Measurements from ENCODE around the gene TDRD7. TPM values are rescaled to one million over a fixed set of nuclear protein-coding genes. Genes with fewer than 3 reads are reported as not detected.

The TDRD7 gene
- total RNA-seq, 1 experiment from 2014 or later = 22.0 TPM

GRCh38 chr9:97462159-97462558, 50.3 kb downstream of the TDRD7 start:
- POLR2A ChIA-PET = no interaction called here
- no peak for DNase-seq
- no peaks in the 10 kb centered on the region for H3K27me3 ChIP-seq (replicated peaks; ENCODE audit: control insufficient read depth, insufficient read depth, low read length)
- BruUV-seq (replicated peaks) = no TSS peak
- peaks cover 2% of the 10 kb centered on the region for H3K36me3 ChIP-seq (ENCODE audit: control insufficient read depth, insufficient read depth, low read length)
- CTCF ChIA-PET = no interaction called here
- Mint-ChIP-seq H3K4me1 (ENCODE audit: low read depth, unreplicated experiment) (no peaks in the 10 kb centered on the region), H3K9me3 (ENCODE audit: unreplicated experiment) (no peaks in the 10 kb centered on the region), H3K36me3 (ENCODE audit: insufficient read depth, unreplicated experiment) (peaks cover 5% of the 10 kb centered on the region), H3K27ac (ENCODE audit: unreplicated experiment) (no peak overlapping the region), H3K4me3 (ENCODE audit: unreplicated experiment) (no peak overlapping the region), H3K27me3 (ENCODE audit: insufficient read depth, unreplicated experiment) (no peaks in the 10 kb centered on the region)
- no peaks in the 10 kb centered on the region for H3K9me3 ChIP-seq
- H3K4me3 ChIP-seq (ENCODE audit: low read depth, low read length) = no peak overlapping the region
- TF ChIP-seq, protein P1, sequence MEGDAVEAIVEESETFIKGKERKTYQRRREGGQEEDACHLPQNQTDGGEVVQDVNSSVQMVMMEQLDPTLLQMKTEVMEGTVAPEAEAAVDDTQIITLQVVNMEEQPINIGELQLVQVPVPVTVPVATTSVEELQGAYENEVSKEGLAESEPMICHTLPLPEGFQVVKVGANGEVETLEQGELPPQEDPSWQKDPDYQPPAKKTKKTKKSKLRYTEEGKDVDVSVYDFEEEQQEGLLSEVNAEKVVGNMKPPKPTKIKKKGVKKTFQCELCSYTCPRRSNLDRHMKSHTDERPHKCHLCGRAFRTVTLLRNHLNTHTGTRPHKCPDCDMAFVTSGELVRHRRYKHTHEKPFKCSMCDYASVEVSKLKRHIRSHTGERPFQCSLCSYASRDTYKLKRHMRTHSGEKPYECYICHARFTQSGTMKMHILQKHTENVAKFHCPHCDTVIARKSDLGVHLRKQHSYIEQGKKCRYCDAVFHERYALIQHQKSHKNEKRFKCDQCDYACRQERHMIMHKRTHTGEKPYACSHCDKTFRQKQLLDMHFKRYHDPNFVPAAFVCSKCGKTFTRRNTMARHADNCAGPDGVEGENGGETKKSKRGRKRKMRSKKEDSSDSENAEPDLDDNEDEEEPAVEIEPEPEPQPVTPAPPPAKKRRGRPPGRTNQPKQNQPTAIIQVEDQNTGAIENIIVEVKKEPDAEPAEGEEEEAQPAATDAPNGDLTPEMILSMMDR (IDR thresholded peaks at IDR 0.05; ENCODE audit: insufficient read depth in 1 of 2, low read depth in 1 of 2, low read length in 1 of 2, severe bottlenecking in 1 of 2, unreplicated experiment in 1 of 2) = no peak
- intact Hi-C loops (cut with micrococcal nuclease; ENCODE audit: unreplicated experiment) = no loop called here
- H3K4me1 ChIP-seq = no peaks in the 10 kb centered on the region

- peaks cover 5% of the 10 kb centered on the region for H3K36me3 Mint-ChIP-seq (ENCODE audit: insufficient read depth, unreplicated experiment)
- Histone ChIP-seq H3K36me3 (ENCODE audit: control insufficient read depth, insufficient read depth, low read length) (peaks cover 2% of the 10 kb centered on the region), H3K27me3 (replicated peaks; ENCODE audit: control insufficient read depth, insufficient read depth, low read length) (no peaks in the 10 kb centered on the region), H3K9me3 (no peaks in the 10 kb centered on the region), H3K4me3 (ENCODE audit: low read depth, low read length) (no peak overlapping the region), H3K4me1 (no peaks in the 10 kb centered on the region)
- no peak overlapping the region for H3K27ac Mint-ChIP-seq (ENCODE audit: unreplicated experiment)
- ChIA-PET POLR2A (no interaction called here), CTCF (no interaction called here)
- no peak for DNase-seq
- no peak overlapping the region for H3K4me3 Mint-ChIP-seq (ENCODE audit: unreplicated experiment)
- TF ChIP-seq, protein P1 (IDR thresholded peaks at IDR 0.05; ENCODE audit: insufficient read depth in 1 of 2, low read depth in 1 of 2, low read length in 1 of 2, severe bottlenecking in 1 of 2, unreplicated experiment in 1 of 2) = no peak
- no TSS peak for BruUV-seq (replicated peaks)
- intact Hi-C loops (cut with micrococcal nuclease; ENCODE audit: unreplicated experiment) = no loop called here
- H3K9me3 Mint-ChIP-seq (ENCODE audit: unreplicated experiment) = no peaks in the 10 kb centered on the region
- H3K27me3 Mint-ChIP-seq (ENCODE audit: insufficient read depth, unreplicated experiment) = no peaks in the 10 kb centered on the region
- no peaks in the 10 kb centered on the region for H3K4me1 Mint-ChIP-seq (ENCODE audit: low read depth, unreplicated experiment)
Measured at GRCh38 chr9:97462914-97463313, 51.0 kb downstream of the TDRD7 start.

DNA sequence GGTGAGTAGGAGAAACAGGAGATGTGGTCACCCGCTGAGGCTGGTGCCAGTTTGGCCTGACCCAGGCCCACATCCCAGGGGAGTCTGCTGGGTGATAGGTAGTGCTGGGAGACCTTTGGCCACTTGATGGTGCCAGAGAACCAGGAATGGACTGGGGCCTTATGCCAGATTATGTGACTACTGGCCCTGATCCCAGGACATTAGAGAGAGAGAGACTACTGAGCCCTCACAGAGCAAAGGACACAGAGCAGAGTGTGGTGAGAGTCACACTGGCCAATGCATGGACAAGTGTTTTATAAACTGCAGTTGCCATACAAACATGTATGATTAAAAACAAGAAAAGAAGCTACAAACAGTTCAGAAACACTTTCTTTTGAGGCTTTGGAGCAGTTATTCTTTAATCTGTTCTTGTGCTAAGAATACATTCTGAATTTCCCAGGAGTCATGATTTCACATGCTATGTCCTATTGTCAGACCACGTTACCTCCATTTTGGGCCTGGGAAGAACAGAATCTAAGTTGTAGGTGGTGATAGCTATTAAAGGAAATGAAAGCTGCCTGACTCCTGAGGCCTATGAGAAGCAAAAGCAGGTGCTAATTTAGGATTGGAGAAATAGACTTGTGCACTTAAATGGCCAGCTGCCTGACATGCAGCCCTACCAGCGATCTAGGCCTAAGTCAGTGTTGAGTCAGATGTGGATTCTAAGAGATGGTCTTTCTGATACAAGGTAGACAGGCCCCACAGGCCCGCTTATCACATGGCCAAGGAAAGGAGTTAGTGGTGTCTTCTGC, 57.0 kb downstream of the TDRD7 start:
- H3K27ac Mint-ChIP-seq (ENCODE audit: unreplicated experiment) = no peak overlapping the region
- TF ChIP-seq, protein P1 (IDR thresholded peaks at IDR 0.05; ENCODE audit: insufficient read depth in 1 of 2, low read depth in 1 of 2, low read length in 1 of 2, severe bottlenecking in 1 of 2, unreplicated experiment in 1 of 2) = peak; percentile 67 to 81
- POLR2A ChIA-PET = no interaction called here

More for the DNA sequence above, 57.0 kb downstream of the TDRD7 start:
- Histone ChIP-seq H3K36me3 (ENCODE audit: control insufficient read depth, insufficient read depth, low read length) (peaks cover 3% of the 10 kb centered on the region), H3K4me3 (ENCODE audit: low read depth, low read length) (no peak overlapping the region), H3K27me3 (replicated peaks; ENCODE audit: control insufficient read depth, insufficient read depth, low read length) (no peaks in the 10 kb centered on the region), H3K9me3 (no peaks in the 10 kb centered on the region), H3K4me1 (no peaks in the 10 kb centered on the region)
- Mint-ChIP-seq H3K4me3 (ENCODE audit: unreplicated experiment) (no peak overlapping the region), H3K4me1 (ENCODE audit: low read depth, unreplicated experiment) (no peaks in the 10 kb centered on the region), H3K27me3 (ENCODE audit: insufficient read depth, unreplicated experiment) (no peaks in the 10 kb centered on the region), H3K9me3 (ENCODE audit: unreplicated experiment) (no peaks in the 10 kb centered on the region), H3K36me3 (ENCODE audit: insufficient read depth, unreplicated experiment) (peaks cover 6% of the 10 kb centered on the region)
- DNase-seq = peak; percentile 59 to 72
- CTCF ChIA-PET = interaction anchor here (0.6 to 4.4 kb wide), 7 partner anchors 18 to 417 kb away, joined by 3 to 31 read pairs (median 4); partner anchors contain the start of genes TMOD1 and TSTD2
- no TSS peak for BruUV-seq (replicated peaks)
- intact Hi-C loops (cut with micrococcal nuclease; ENCODE audit: unreplicated experiment) = loop anchor here (1.0 to 2.0 kb wide), 3 partner anchors 129 to 612 kb away; no protein-coding TSS in a partner anchor
